ENCODE results near the gene SFRP5. TPM values are rescaled to one million over a fixed set of nuclear protein-coding genes. Genes with fewer than 3 reads are reported as not detected.

SFRP5 gene
- total and polyA plus RNA-seq, 9 donors = 0.18 to 3.0 (median 0.41) TPM; not detected in 2

DNA sequence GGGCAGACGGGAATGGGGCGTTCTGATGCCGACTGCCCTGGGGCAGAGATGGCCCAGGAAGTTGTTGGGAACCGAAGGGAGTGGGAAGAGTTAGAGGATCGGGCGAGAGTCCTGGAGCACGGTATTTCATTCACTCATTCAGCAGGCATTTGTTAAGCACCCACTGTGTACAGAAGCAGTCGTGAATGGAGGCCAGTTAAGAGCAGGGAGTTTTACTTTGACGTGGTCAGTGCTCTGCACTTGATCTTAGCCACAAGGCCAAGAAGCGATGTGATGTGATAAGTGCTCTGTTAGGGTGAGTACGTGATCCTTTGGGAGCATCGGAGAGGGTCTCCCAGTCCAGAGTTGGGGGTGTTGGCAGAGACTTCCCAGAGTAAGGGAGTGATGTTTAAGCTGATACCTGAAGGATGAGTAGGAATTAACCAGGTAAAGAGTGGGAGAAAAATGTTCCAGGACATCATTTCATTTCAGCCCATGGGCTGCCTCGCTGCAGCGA lies 34.0 kb downstream of the SFRP5 start:
- Histone ChIP-seq H3K9me3 (no peaks in the 10 kb centered on the region), H3K36me3 (no peaks in the 10 kb centered on the region), H3K27me3 (no peaks in the 10 kb centered on the region), H3K4me3 (peak overlapping the region; percentile 68), H3K4me1 (ENCODE audit: insufficient read depth) (peaks cover 3% of the 10 kb centered on the region), H3K27ac (no peak overlapping the region)
- no peak for TF ChIP-seq EP300 (IDR thresholded peaks at IDR 0.05)
- TF ChIP-seq, protein P1, sequence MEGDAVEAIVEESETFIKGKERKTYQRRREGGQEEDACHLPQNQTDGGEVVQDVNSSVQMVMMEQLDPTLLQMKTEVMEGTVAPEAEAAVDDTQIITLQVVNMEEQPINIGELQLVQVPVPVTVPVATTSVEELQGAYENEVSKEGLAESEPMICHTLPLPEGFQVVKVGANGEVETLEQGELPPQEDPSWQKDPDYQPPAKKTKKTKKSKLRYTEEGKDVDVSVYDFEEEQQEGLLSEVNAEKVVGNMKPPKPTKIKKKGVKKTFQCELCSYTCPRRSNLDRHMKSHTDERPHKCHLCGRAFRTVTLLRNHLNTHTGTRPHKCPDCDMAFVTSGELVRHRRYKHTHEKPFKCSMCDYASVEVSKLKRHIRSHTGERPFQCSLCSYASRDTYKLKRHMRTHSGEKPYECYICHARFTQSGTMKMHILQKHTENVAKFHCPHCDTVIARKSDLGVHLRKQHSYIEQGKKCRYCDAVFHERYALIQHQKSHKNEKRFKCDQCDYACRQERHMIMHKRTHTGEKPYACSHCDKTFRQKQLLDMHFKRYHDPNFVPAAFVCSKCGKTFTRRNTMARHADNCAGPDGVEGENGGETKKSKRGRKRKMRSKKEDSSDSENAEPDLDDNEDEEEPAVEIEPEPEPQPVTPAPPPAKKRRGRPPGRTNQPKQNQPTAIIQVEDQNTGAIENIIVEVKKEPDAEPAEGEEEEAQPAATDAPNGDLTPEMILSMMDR (IDR thresholded peaks at IDR 0.05) = no peak
- no peak for TF ChIP-seq POLR2A (IDR thresholded peaks at IDR 0.05)
- WGBS, 3 donors = 21 to 26% (median 23%) methylated on average over 14 of the region's 14 CpGs
- intact Hi-C loops (cut with DNase I) = loop anchor here in 1 of 4 donors (10.0 kb wide), 1 partner anchor 63 kb away; no protein-coding TSS in a partner anchor
- DNase-seq = no peak

DNA sequence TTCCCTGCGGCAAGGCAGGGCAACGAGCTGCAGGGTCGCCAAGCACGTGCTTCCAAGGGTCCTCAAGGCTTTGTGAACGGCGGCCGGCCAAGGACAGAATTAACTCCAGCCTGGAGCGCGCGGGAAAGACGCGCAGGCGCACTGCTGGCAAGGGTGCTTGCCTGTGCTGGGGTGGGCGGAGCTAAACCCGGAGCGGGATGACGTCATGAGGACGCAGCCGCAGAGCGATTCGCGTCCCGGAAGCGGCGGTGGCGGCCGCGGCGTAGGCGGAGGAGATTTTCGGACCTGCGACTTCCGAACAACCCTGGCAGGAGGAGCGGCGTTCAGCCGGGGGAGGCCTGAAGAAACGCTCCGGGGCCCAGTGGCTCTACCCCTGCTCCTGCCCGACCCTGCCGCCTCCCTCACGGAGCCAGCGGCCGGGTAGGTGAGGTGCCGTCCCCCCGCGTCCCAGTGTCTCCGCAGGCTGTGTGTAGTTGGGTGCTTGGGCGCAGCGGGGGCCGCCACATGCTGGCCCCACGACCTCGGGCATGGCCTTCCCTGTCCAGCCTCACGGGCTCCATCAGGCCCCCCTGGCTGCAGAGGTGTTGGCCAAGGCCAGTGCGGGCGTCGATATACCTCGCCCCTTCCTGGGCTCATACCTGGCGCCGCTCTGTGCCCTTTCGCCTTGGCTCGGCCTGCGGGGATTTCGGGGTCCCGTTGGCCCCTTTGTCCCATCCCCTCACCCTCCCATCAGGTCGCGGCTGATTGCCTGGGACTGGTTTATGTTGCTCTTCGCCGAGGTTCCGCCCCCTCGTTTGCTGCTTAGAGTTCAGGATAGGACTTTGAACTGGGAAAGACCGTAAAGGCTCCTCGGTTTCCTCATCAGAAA lies 34.7 kb downstream of the SFRP5 start, which contains the start of gene ZFYVE27:
Gene ZFYVE27, plus strand, starts transcription at position 227 of the 868 bp plus-strand sequence. CDS start 1,350 bp downstream, outside the sequence.
- intact Hi-C loops (cut with DNase I) = loop anchor here in 1 of 4 donors (10.0 kb wide), 1 partner anchor 62 kb away; no protein-coding TSS in a partner anchor
- Histone ChIP-seq H3K36me3 (no peaks in the 10 kb centered on the region), H3K9me3 (no peaks in the 10 kb centered on the region), H3K4me1 (ENCODE audit: insufficient read depth) (peaks cover 3% of the 10 kb centered on the region), H3K4me3 (peak within 1 kb of the TSS; percentile 68), H3K27me3 (no peaks in the 10 kb centered on the region), H3K27ac (peak within 1 kb of the TSS in 1 of 2 donors; percentile 75)
- DNase-seq = peak; percentile 97 to 99 (median 98)
- 0% methylated on average over 71 to 72 of the region's 72 CpGs for WGBS, 3 donors
- TF ChIP-seq EP300 (IDR thresholded peaks at IDR 0.05) (no peak), POLR2A (IDR thresholded peaks at IDR 0.05) (peak; percentile 96)
- TF ChIP-seq, protein P1 (IDR thresholded peaks at IDR 0.05) = no peak

DNA sequence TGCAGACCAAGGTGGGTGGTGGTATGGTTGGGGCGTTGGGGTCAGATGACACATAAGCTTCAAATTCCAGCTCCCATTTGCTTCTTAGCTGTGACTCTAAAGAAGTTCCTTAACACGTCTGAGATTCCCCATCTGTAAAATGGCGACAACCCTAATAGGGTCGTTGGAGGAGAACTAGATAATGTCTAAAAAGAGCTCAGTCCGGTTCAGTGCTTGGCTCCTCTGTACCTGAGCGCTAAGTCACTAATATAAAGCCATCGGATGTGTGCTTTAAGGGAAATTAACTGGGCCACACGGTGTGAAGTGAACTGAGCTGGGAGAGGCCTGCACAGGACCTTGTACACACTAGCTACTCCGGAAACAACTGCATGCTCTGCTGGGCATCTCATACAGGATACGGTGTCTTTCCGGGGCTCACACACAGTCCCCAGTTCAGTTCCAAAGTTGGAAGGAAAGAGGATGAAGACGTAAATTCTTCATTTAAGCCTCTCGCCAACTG lies 35.3 kb downstream of the SFRP5 start:
- Histone ChIP-seq H3K4me1 (ENCODE audit: insufficient read depth) (peaks cover 3% of the 10 kb centered on the region), H3K27me3 (no peaks in the 10 kb centered on the region), H3K4me3 (peak overlapping the region; percentile 68), H3K36me3 (no peaks in the 10 kb centered on the region), H3K27ac (peak overlapping the region in 1 of 2 donors; percentile 75), H3K9me3 (no peaks in the 10 kb centered on the region)
- 64 to 69% (median 65%) methylated on average over 13 of the region's 13 CpGs for WGBS, 3 donors
- TF ChIP-seq, protein P1 (IDR thresholded peaks at IDR 0.05) = no peak
- TF ChIP-seq EP300 (IDR thresholded peaks at IDR 0.05) (no peak), POLR2A (IDR thresholded peaks at IDR 0.05) (no peak)
- peak in 1 of 5 donors; percentile 19 for DNase-seq
- intact Hi-C loops (cut with DNase I) = loop anchor here in 1 of 4 donors (10.0 kb wide), 1 partner anchor 62 kb away; no protein-coding TSS in a partner anchor

DNA sequence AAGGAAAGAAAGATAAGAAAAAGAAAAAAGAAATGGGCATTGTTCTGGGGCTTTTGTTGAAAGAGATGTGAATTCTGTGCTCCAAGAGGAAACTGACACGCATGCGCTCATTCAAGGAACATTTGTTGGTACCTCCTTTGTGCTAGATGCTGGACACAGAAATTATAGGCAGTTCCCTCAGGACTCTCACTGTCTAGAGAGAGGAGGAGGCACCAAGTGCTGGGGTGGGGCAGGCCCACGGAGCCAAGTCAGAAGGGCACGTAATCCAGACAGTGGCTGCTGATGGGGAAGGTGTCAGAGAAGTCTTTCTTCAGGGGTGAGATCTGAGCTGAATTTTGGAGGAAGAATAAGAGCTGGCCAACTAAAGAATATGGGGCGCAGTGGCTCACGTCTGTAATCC lies 37.8 kb downstream of the SFRP5 start:
- WGBS, 3 donors = 66 to 83% (median 80%) methylated on average over 6 of the region's 6 CpGs
- no peaks in the 10 kb centered on the region for H3K27me3 ChIP-seq
- H3K36me3 ChIP-seq = no peaks in the 10 kb centered on the region
- H3K9me3 ChIP-seq = no peaks in the 10 kb centered on the region
- no peak overlapping the region for H3K4me3 ChIP-seq
- peaks cover 3% of the 10 kb centered on the region for H3K4me1 ChIP-seq (ENCODE audit: insufficient read depth)
- TF ChIP-seq EP300 (IDR thresholded peaks at IDR 0.05) = no peak
- TF ChIP-seq, protein P1 (IDR thresholded peaks at IDR 0.05) = no peak
- TF ChIP-seq POLR2A (IDR thresholded peaks at IDR 0.05) = no peak
- DNase-seq = peak in 1 of 5 donors; percentile 19
- H3K27ac ChIP-seq = no peak overlapping the region
- intact Hi-C loops (cut with DNase I) = loop anchor here in 2 of 4 donors (5.0 to 10.0 kb wide), 2 partner anchors 37 to 59 kb away; no protein-coding TSS in a partner anchor

Measured in ovary (tissue), 9 donors.